ENCODE results near the gene LMOD2.

LMOD2 gene

DNA sequence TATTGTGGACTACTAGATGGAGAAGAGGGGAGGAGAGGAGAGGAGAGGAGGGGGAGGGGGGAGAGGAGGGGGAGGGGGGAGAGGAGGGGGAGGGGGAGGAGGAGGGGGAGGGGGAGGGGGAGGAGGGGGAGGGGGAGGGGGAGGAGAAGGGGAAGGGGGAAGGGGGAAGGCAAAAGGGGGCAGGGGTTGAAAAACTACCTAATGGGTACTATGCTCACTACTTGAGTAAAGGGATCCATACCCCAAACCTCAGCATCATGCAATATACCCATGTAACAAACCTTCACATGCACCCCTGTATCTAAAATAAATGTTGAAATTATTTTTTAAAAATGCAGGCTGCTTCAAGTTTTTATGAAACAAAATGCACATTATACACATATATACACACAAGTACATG is 15.1 kb upstream of the LMOD2 start:
- no peak for DNase-seq (ENCODE audit: low spot score)

- DNase-seq (ENCODE audit: low spot score): no peak
Observed at GRCh38 chr7:123641901-123642300, 13.8 kb upstream of the LMOD2 start.

DNA sequence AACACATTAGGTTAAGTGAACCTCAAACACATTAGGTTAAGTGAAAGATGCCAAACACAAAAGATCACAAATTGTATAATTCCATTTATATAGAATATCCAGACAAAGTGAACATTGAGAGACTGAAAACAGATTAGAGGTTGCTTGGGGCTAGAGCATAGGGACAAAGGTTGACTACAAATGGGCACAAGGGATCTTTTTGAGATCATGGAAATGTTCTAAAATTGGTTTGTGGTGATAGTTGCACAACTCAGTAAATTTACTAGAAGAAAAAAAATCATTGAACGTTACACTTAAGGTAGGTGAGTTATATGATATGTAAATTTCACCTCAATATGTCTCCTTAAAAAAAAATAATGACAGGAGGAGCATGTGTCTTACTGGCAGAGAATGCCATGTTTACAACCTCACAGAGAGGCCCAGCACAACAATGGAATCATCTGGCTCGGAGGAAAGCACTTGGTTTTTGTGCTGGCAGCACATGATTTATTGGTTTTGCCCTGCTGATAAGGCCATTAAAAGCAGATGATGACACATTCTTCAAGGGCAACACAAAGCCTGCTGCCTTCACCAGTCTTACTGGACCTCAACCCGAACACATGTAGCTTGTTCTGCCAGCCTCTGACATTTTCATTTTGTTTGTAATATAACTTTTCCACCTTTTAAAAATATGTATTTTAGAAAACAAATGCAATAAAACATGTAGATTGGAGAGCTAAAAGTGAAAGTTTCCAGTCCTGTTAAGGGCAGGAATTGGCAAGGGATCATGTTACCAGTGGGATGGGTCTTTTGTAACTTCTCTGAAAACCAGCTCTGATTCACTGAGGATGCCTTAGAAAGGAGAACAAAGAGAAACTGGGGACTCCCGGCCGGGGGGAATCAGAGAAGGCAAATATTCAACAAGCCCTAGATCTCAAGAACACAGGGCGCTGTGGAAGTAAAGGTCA is 11.9 kb upstream of the LMOD2 start:
- no peak for DNase-seq (ENCODE audit: low spot score)

GRCh38 chr7:123645516-123645915 is 10.2 kb upstream of the LMOD2 start:
- DNase-seq (ENCODE audit: low spot score): no peak

GRCh38 chr7:123647106-123647730 is 8.4 kb upstream of the LMOD2 start:
- no peak for DNase-seq (ENCODE audit: low spot score)

DNA sequence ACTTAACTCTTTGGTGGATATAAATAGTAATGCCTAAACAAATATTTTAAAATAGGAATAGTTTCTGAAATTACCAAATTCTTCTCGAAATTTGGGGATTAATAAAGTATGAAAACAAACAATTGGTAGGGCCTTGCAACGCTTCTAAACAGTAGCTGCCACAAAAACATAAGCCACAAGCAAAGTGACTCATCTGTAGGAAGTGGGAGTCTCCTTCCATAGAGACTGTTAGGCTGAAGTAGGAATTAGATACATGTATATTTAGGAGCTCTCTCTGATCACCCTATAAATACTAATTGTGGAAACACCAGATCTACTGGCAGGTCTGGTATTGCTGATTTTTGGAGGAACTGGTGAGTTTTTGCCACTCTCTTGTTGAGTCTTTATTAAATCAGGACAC is 5.7 kb upstream of the LMOD2 start:
- no peak for DNase-seq (ENCODE audit: low spot score)

GRCh38 chr7:123650595-123650994 is 5.1 kb upstream of the LMOD2 start:
- no peak for DNase-seq (ENCODE audit: low spot score)

DNA sequence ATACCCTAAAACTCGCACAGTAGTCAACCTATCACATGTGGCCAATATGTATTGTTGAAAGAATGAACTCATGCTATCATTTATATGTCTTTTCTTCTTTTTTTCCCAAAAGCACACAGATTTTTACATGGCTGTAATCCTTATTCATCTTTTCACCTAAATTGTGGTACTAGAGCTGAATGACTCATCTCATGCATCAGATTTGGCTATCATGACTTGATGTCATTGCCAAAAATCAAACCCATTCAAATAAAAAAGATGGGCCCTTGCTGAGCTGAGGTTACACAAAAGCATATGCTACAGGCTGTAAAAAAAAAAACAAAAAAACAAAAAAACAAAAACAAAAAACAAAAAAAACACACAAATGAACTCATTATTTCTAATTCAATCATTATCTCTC is 3.3 kb upstream of the LMOD2 start:
- DNase-seq (ENCODE audit: low spot score): no peak

GRCh38 chr7:123653162-123653561 is 2.5 kb upstream of the LMOD2 start:
- no peak for DNase-seq (ENCODE audit: low spot score)

DNA sequence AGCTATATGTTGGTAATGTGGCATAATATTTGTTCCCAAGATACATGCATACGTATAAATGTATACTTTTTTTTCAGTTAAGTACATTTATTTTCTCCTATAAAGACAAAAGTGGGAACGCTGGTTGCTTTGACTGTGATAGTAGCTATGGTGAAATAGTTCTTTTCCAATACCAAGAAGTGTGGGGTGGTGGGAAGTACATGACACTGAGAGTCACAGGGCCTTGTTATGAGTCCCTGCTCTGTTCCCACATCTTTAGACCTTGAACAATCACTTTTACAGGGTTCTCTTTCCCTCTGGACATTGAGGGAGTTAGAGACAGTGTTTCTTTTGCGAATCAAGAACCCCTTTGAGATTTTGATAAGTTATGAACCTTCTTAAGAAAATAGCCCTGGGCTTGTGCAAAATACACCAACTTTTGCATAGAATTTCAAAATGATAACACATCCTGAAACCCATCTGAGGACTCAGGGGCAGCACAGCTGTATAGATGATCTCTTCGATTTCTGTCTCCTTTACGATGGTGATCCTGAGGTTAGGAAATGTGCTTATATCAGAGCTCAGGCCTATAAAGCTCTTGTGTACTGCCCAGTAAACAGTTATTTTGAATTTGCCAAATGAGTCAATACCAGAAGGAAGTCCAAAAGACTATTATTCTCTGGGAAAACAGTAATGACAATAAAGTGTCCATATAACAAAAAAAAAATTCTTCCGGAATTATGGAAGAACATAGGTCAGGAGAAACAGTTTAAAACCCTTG is 1.1 kb downstream of the LMOD2 start:
- no peak for DNase-seq (ENCODE audit: low spot score)

- DNase-seq (ENCODE audit: low spot score): no peak
Observed at GRCh38 chr7:123657304-123657685, 1.6 kb downstream of the LMOD2 start.

DNA sequence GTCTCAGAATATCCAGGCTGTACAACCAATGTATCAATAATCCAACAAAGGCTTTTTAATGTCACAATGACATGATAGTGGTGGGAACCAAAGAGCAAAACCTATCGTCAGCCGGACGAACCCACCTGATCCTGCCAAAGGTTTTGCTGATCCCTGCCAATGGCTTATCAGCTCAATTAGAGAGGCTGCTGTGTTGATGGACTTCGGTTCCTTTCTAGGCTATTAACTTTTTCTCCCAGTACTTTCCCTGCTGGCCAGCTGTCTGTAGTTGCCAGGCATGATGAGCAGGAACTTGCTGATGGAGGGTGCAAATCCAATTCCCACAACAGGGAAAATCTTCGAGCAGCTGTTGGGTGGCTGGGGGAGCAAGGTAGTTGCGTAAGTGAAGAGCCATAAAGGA is 2.4 kb downstream of the LMOD2 start:
- no peak for DNase-seq (ENCODE audit: low spot score)

DNA sequence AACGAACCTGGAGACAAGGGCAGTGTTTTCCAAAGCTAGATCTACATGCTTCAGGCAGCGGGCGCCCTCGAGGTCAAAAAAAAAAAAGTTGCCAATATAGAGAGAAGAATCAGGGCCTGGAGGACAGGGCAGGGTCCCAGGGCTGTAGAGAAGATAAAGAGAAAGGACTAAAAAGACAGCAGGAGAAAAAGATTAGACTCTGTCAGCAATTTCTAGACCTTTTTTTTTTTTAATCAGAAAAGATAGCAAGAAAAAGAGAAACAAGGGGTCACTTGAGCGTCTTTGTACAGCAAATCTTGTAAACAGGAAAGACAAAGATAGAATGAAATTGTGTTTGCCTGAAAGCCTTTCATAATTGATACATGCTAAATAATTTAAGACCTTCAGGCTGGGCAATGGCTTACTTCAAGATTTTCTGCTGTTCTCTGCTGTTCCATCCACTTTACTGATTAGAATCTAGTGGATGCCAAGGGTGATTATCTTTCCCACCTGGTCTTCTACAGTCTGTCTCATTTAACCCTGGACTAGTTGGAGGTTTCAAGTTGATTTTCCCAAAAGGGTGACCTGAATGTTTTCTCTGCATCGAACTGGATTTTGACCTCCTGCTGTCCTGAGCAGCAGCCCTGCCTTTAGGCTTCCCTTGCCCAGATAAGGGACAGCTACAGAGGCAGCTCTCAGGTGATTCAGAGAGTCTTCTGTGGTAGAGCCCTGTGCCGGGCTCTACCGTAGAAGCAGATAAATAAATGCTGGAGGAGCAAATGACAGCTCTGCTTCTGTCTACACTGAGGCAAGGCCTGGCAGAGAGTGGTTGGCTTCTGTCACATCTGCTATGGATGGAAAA is 5.1 kb downstream of the LMOD2 start:
- no peak for DNase-seq (ENCODE audit: low spot score)

DNA sequence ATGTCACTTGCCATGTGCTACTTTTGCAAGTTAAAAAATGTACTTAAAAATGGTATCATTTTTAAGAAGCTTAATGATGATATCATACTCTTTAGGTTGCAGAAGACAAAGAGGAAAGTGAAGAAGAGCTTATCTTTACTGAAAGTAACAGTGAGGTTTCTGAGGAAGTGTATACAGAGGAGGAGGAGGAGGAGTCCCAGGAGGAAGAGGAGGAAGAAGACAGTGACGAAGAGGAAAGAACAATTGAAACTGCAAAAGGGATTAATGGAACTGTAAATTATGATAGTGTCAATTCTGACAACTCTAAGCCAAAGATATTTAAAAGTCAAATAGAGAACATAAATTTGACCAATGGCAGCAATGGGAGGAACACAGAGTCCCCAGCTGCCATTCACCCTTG is 6.1 kb downstream of the LMOD2 start:
- no peak for DNase-seq (ENCODE audit: low spot score)

- DNase-seq (ENCODE audit: low spot score): no peak
Observed at GRCh38 chr7:123662293-123662692, 6.6 kb downstream of the LMOD2 start.

- DNase-seq (ENCODE audit: low spot score): no peak
Observed at GRCh38 chr7:123662755-123663154, 7.1 kb downstream of the LMOD2 start.

GRCh38 chr7:123663200-123663599 is 7.5 kb downstream of the LMOD2 start:
- DNase-seq (ENCODE audit: low spot score): no peak

DNA sequence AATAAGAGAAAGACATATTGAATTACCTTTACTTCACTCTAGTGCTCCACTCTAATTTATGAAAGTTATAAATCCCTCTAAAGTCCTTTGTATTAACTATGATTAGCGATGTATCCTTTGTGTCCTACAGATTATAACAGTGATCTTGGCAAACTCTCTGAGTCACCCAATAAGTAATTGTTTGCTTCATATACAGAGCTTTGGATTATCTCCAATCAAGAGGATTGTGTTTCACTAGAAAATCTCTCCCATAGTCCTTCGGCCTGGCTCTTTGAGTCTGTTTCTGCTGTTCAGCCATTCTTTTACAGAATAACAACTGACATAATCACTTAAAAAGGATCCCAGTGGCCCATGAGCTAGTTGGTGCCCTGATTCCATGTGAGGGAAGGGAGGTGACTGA is 9.5 kb downstream of the LMOD2 start:
- no peak for DNase-seq (ENCODE audit: low spot score)

DNA sequence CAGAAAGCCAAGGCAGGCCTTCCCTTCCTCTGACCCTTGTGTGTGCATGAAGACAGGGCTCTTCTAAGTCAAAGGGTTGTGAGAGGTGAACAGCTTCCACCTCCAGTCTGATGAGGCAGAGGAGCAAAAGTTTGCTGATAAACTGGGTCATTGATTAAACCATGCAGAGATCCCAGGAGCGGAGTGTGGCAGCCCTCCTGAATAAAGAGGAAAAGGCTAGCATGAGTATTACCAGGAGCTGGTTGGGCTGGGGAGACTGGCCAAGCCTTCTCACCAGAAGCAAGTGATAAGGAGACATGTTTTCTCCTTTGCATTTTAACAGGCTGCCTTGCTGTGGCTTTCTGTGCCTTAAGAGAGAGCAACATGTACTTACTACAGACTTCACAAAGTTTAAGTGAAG is 10.2 kb downstream of the LMOD2 start:
- no peak for DNase-seq (ENCODE audit: low spot score)

GRCh38 chr7:123666492-123666891 is 10.8 kb downstream of the LMOD2 start:
- no peak for DNase-seq (ENCODE audit: low spot score)

- DNase-seq (ENCODE audit: low spot score): no peak
Observed at GRCh38 chr7:123669485-123669884, 13.8 kb downstream of the LMOD2 start.

DNA sequence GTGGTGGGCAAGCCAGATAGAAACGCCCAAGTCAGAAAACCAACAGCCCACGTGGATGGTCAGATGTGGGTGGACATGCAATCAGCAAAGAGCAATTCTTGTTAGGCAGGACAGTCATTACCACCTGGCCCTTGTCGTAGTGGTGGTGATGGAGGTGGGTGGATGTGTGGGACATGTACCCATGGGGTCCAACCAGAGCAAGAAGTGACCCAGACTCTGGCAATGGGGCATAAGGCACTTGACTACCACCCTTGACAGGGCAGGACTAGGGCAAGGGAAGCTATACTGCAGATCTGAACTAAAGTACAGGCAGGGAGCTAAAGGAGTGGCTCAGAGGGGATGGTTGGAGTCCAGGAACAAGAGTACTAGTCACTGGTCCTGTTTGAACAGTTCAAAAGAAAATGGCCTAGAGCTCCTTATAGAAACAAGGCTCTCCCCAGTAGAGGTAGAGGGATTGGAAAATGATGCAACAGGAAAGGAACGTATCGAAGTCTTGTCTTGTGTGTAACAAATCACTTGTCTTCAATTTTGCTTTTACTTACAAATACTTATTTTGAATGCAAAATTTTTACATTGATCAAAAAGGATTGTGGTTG is 17.6 kb downstream of the LMOD2 start:
- DNase-seq (ENCODE audit: low spot score): no peak

Measured in NAMALWA (cell line).